HG03378 (cell line): Measurements from ENCODE around the gene PARP6.

Experiments
- ATAC-seq: cut with Tn5 transposase; IDR thresholded peaks from one replicate; pipeline ENCODE4 v1.9.1; 2021; ENCODE audit warnings: mild to moderate bottlenecking, moderate library complexity; ENCODE audit not compliant: unreplicated experiment

Gene PARP6

GRCh38 chr15:72272213-72272996 is at the start of gene PARP6:
Gene PARP6 (minus strand): TSS chr15:72272554. CDS start chr15:72267477, 5,077 bp downstream.
- ATAC-seq: peak; percentile 71

- ATAC-seq: no peak
These were observed 47.8 kb upstream of the PARP6 start, which contains the start of gene CELF6 for GRCh38 chr15:72319985-72320671. Gene CELF6 (minus strand): TSS chr15:72320157. CDS start chr15:72319874, 283 bp downstream.

- ATAC-seq: no peak
These were observed 47.1 kb upstream of the PARP6 start for GRCh38 chr15:72319360-72319984.

GRCh38 chr15:72318408-72318942 is 46.1 kb upstream of the PARP6 start:
- ATAC-seq: no peak

GRCh38 chr15:72315706-72316370 is 43.5 kb upstream of the PARP6 start:
- no peak for ATAC-seq

- no peak for ATAC-seq
These were observed 41.5 kb upstream of the PARP6 start for GRCh38 chr15:72313881-72314280.

- ATAC-seq: no peak
These were observed 41.1 kb upstream of the PARP6 start for GRCh38 chr15:72313448-72313840.

- ATAC-seq: peak; percentile 50
These were observed 40.5 kb upstream of the PARP6 start for GRCh38 chr15:72312605-72313447.

GRCh38 chr15:72307026-72307425 is 34.7 kb upstream of the PARP6 start:
- no peak for ATAC-seq

GRCh38 chr15:72306211-72306785 is 33.9 kb upstream of the PARP6 start:
- ATAC-seq: no peak

GRCh38 chr15:72304596-72304995 is 32.2 kb upstream of the PARP6 start:
- no peak for ATAC-seq

- no peak for ATAC-seq
These were observed 30.6 kb upstream of the PARP6 start for GRCh38 chr15:72302955-72303354.

GRCh38 chr15:72289597-72290325 is 17.4 kb upstream of the PARP6 start:
- no peak for ATAC-seq

- no peak for ATAC-seq
These were observed 16.6 kb upstream of the PARP6 start for GRCh38 chr15:72288796-72289596.

GRCh38 chr15:72285927-72286516 is 13.7 kb upstream of the PARP6 start:
- ATAC-seq: no peak

- ATAC-seq: no peak
These were observed 13.0 kb upstream of the PARP6 start for GRCh38 chr15:72285402-72285801.

GRCh38 chr15:72284781-72285180 is 12.4 kb upstream of the PARP6 start:
- no peak for ATAC-seq

GRCh38 chr15:72281713-72282112 is 9.4 kb upstream of the PARP6 start:
- ATAC-seq: no peak
